ENCODE results near the gene STRA8.
A peak's percentile ranks its signal among the peaks of the same experiment; 100 is the strongest.
"Not testable (repeated sequence)": the region's sequence is repeated elsewhere in the genome, so short reads cannot be mapped to it uniquely, and the experiment has no call there.

STRA8 gene

DNA sequence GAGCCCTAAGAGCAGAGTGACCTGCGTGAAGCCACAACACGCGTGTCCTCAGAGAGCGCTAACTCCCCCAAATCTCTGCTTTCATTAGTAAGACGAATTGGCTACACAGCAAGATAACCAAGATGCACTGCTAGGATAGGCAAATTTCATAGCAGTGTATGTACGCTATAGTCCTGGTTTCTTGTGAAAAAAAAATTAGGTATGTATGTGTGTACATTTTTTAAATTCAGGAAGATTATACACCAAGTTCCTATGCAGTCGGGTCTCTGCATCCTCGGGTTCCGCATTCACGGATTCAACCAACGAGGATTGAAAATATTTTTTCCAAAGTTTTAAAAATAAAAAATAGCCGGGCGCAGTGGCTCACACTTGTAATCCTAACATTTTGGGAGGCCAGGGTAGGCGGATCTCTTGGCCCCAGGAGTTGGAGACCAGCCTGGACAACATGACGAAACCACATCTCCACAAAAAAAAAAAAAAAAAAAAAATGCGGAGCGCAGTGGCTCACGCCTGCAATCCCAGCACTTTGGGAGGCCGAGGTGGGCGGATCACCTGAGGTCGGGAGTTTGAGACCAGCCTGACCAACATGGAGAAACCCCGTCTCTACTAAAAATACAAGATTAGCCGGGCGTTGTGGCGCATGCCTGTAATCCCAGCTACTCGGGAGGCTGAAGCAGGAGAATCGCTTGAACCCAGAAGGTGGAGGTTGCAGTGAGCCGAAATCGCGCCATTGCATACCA lies 21.5 kb upstream of the STRA8 start:
- Mint-ChIP-seq H3K4me3 (peak overlapping the region; percentile 85), H3K4me1 (ENCODE audit: low read depth) (peaks cover 24% of the 10 kb centered on the region), H3K27ac (peak overlapping the region; percentile 73)
- not testable (repeated sequence) for H3K27me3 Mint-ChIP-seq (ENCODE audit: low read depth); H3K36me3 Mint-ChIP-seq (ENCODE audit: low read depth); H3K9me3 Mint-ChIP-seq

DNA sequence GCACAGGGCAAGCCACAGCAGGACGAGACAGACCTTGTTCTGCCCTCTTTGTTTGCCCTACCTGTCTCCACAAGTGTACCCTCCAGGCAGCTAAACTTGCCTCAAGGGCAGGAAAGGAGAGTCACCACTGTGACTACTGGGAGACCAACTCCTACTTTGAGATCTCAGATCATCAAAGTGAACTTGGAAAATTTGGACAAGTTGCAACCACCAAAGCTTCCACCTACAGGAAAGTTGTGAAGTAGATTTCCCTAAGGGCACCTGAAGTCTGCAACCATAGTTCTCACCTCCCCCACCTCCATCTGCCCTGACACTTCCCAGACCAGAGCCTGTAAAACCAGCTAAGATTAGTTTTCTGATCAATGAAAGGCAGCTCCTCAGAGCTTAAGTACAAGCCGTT lies 19.8 kb upstream of the STRA8 start:
- H3K27me3 Mint-ChIP-seq (ENCODE audit: low read depth), result no peaks in the 10 kb centered on the region
- no peak overlapping the region for H3K4me3 Mint-ChIP-seq
- H3K4me1 Mint-ChIP-seq (ENCODE audit: low read depth), result peaks cover 14% of the 10 kb centered on the region
- no peaks in the 10 kb centered on the region for H3K9me3 Mint-ChIP-seq
- peaks cover under 1% of the 10 kb centered on the region for H3K36me3 Mint-ChIP-seq (ENCODE audit: low read depth)
- no peak overlapping the region for H3K27ac Mint-ChIP-seq

DNA sequence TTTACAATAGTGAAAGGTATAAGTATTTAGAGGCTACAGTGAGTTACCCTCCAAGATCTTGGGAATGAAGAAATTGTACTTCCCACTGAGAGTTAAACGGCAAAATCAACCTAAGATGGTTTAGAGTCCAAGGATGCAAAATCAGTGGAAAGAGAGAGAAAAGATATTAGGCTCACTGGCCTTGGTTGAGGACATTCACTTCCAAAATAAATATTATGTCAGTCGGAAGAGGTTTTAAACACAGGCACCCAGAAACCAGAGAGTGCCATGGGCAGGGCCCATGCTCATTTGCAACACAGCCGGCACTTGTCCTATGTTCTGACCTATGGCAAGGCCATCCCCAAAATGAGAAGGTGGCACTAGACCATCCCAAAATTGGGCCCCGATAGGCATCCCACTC lies 18.5 kb upstream of the STRA8 start:
- Mint-ChIP-seq H3K4me3 (no peak overlapping the region), H3K4me1 (ENCODE audit: low read depth) (peaks cover 12% of the 10 kb centered on the region), H3K36me3 (ENCODE audit: low read depth) (no peaks in the 10 kb centered on the region), H3K9me3 (no peaks in the 10 kb centered on the region), H3K27me3 (ENCODE audit: low read depth) (peaks cover 5% of the 10 kb centered on the region), H3K27ac (no peak overlapping the region)

DNA sequence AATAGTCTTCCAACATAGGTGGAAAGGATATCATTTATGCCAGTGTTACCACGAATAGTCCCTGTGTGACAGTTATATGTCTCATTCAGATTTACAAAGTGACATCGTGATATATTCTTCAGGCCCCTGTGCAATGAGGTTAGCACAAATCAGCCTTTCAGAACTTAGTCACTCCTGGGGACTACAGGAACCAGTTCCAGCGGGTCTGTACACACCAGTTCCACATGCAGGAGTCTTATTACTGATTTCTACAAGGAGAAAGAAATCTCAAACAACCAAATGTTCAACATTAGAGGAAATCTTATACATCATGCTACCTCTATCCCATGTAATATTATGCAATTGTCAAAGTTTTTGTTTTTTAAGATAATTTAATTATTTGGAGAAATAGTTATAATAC lies 17.9 kb upstream of the STRA8 start:
- Mint-ChIP-seq H3K9me3 (no peaks in the 10 kb centered on the region), H3K36me3 (ENCODE audit: low read depth) (no peaks in the 10 kb centered on the region), H3K4me3 (no peak overlapping the region), H3K27me3 (ENCODE audit: low read depth) (peaks cover 6% of the 10 kb centered on the region), H3K27ac (no peak overlapping the region), H3K4me1 (ENCODE audit: low read depth) (peaks cover 7% of the 10 kb centered on the region)

DNA sequence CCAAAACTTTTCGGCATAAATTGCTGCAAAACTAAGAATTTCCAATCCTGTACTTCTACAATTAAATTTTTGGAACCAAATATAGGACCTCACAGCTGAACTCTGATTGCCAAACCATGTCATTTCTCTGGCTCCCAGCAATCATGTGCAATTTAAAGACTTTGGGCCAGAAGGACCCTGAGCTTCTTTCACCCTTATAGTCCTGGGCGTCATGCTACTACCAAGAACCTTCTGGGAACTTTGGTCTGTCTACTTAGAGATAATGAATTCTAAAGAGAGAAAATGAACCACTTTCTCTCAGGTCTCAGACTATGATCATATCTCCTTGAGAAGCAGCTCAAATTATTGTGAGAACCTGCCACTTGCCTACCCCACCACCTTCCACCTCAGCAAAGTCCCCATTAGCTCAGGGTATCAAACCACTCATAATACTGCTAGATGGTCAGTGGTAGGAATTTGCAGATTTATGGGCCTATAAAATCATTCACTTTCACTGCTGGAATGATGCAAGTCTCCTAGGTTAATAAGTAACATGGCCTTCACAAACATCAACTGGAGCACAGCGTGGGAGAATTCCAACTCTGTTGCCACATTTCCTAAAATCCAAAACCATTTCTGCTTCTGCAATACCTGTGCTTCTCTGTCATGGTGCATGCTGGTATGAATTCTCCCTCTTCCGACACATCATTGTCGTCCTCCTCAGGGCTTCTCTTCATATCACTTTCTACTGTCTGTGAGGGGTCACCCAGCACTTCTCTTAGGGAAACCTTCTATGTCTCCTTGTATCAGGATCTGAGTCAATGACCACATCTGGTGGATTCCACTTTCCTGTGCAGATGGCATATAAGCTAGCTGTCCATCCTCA lies 15.8 kb upstream of the STRA8 start:
- peaks cover 6% of the 10 kb centered on the region for H3K27me3 Mint-ChIP-seq (ENCODE audit: low read depth)
- no peaks in the 10 kb centered on the region for H3K36me3 Mint-ChIP-seq (ENCODE audit: low read depth)
- no peaks in the 10 kb centered on the region for H3K9me3 Mint-ChIP-seq
- no peak overlapping the region for H3K27ac Mint-ChIP-seq
- H3K4me1 Mint-ChIP-seq (ENCODE audit: low read depth), result no peaks in the 10 kb centered on the region
- H3K4me3 Mint-ChIP-seq, result no peak overlapping the region

DNA sequence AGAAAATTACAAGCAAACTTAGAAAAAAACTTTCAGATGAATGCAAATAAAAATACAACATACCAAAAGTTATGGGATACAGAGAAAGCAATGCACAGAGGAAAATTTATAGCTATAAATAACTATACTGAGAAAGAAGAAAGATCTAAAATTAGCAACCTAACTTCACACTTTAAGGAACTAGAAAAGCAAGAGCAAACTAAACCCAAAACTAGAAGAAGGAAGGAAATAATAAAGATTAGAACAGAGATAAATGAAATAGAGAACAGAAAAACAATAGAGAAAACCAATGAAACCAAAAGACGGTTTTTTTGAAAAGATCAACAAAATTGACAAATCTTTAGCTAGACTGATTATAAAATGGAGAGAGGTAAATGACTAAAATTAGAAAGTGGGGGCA lies 9.6 kb upstream of the STRA8 start:
- H3K4me3 Mint-ChIP-seq, result no peak overlapping the region
- H3K36me3 Mint-ChIP-seq (ENCODE audit: low read depth), result no peaks in the 10 kb centered on the region
- H3K27me3 Mint-ChIP-seq (ENCODE audit: low read depth), result peaks cover 6% of the 10 kb centered on the region
- H3K27ac Mint-ChIP-seq, result no peak overlapping the region
- H3K9me3 Mint-ChIP-seq, result no peaks in the 10 kb centered on the region
- H3K4me1 Mint-ChIP-seq (ENCODE audit: low read depth), result peaks cover 9% of the 10 kb centered on the region

DNA sequence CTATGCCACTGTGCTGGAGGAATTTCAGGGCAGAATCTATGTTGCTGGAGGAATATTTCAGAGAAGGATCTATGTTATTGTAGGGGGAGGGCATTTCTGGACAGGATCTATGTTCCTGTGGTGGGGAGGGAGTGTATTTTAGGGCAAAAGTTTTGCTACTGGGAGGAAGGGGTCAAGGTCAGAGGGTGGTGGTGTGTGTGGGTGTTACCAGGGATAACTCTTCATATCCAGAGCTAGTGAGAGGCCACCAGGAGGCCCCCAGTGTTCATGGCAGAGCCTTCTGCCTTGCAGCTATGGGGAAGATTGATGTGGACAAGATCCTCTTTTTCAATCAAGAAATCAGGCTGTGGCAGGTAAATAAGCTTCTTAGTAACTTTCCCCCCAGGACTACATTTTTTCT lies 2.0 kb upstream of the STRA8 start:
- Mint-ChIP-seq H3K27me3 (ENCODE audit: low read depth) (no peaks in the 10 kb centered on the region), H3K4me1 (ENCODE audit: low read depth) (peaks cover 4% of the 10 kb centered on the region), H3K9me3 (no peaks in the 10 kb centered on the region), H3K27ac (no peak overlapping the region), H3K36me3 (ENCODE audit: low read depth) (no peaks in the 10 kb centered on the region), H3K4me3 (no peak overlapping the region)

DNA sequence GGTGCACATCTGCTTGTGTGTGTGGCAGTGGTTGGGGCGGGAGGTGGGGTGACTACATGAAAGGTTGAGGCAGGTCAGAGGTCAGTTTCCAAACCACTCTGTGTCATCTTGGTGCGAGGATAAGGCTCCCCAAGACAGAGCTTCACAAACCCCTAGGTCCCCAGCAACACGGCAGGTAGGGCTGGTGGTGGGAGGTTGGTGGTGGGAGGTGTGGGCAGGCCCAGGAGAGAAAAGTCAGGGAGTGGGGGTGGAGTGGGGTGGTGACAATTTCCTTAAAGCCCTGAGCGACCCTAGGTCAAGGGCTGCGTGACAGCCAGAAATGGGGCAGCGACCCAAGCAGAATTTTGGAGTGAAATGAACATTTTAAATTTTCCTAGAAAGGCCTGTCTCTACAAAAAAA lies 1.6 kb upstream of the STRA8 start:
- no peak overlapping the region for H3K27ac Mint-ChIP-seq
- no peaks in the 10 kb centered on the region for H3K9me3 Mint-ChIP-seq

DNA sequence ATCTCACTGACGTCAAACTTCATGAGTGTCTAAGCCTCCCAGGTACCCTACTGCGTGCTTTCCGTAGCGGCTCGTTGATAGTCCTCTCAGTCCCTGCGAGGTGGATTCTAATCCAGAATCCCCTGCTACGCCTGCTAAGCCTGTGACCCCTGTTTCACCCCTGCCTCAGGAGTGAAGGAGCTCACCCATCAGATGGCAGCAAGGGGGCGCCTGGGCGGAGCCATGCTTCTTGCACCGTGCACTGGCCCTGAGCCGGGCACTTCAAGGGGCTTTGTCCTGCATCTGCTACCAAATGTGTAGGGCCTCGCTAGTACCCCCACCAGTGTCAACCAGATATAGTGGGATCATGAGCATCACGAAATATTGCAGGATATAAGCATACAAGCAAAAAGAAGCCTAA lies 918 bp upstream of the STRA8 start:
- Mint-ChIP-seq H3K9me3 (no peaks in the 10 kb centered on the region), H3K36me3 (ENCODE audit: low read depth) (no peaks in the 10 kb centered on the region), H3K27me3 (ENCODE audit: low read depth) (no peaks in the 10 kb centered on the region), H3K27ac (no peak overlapping the region), H3K4me1 (ENCODE audit: low read depth) (peaks cover 8% of the 10 kb centered on the region), H3K4me3 (no peak overlapping the region)

More for the DNA sequence above, 1.6 kb upstream of the STRA8 start:
- H3K36me3 Mint-ChIP-seq (ENCODE audit: low read depth), result no peaks in the 10 kb centered on the region
- no peak overlapping the region for H3K4me3 Mint-ChIP-seq
- no peaks in the 10 kb centered on the region for H3K27me3 Mint-ChIP-seq (ENCODE audit: low read depth)
- peaks cover 8% of the 10 kb centered on the region for H3K4me1 Mint-ChIP-seq (ENCODE audit: low read depth)

DNA sequence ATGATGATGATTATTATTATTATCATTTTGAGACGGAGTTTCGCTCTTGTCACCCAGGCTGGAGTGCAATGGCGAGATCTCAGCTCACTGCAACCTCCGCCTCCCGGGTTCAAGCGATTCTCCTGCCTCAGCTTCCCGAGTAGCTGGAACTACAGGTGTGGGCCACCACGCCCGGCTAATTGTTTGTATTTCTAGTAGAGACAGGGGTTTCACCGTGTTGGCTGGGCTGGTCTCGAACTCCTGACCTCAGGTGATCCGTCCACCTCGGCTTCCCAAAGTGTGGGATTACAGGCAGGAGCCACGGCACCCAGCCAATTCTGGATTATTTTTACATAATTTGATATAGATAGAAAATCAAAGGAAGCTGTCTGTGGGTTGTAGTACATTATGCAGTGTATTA lies 457 bp downstream of the STRA8 start:
- H3K36me3 Mint-ChIP-seq (ENCODE audit: low read depth); H3K4me1 Mint-ChIP-seq (ENCODE audit: low read depth); H3K27me3 Mint-ChIP-seq (ENCODE audit: low read depth); H3K4me3 Mint-ChIP-seq; H3K27ac Mint-ChIP-seq; H3K9me3 Mint-ChIP-seq: not testable (repeated sequence)

DNA sequence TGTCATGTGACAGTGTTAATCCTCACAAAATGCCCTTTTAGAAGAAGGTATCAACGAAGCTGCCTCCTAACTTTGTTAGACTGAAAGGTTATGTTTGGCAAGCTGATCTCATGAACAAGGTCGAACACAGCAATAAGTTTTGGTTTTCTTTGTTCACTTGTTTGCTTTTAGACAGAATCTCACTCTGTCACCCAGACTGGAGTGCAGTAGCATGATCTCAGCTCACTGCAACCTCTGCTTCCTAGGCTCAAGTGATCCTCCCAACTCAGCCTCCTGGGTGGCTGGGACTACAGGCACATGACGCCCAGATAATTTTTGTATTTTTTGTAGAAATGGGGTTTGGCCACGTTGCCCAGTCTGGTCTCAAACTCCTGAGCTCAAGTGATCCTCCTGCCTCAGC lies 1.1 kb downstream of the STRA8 start:
- H3K4me1 Mint-ChIP-seq (ENCODE audit: low read depth), result peaks cover 8% of the 10 kb centered on the region
- H3K27me3 Mint-ChIP-seq (ENCODE audit: low read depth), result no peaks in the 10 kb centered on the region
- no peak overlapping the region for H3K27ac Mint-ChIP-seq
- no peaks in the 10 kb centered on the region for H3K9me3 Mint-ChIP-seq
- H3K4me3 Mint-ChIP-seq, result no peak overlapping the region
- H3K36me3 Mint-ChIP-seq (ENCODE audit: low read depth), result no peaks in the 10 kb centered on the region

DNA sequence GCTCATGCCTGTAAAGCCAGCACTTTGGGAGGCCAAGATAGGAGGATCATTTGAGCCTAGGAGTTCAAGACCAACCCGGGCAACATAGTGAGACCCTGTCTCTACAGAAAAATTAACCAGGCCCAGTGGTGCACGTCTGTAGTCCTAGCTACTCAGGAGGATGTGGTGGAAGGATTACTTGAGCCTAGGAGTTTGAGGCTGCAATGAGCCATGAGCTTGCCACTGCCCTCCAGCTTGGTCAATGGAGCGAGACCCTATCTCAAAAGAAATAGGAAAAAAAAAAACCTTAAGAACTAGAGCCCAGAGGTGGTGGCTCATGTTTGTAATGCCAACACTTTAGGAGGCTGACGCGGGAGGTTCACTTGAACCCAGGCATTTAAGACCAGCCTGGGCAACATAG lies 2.2 kb downstream of the STRA8 start:
- Mint-ChIP-seq H3K27me3 (ENCODE audit: low read depth) (no peaks in the 10 kb centered on the region), H3K27ac (no peak overlapping the region), H3K4me1 (ENCODE audit: low read depth) (peaks cover 8% of the 10 kb centered on the region), H3K4me3 (no peak overlapping the region), H3K36me3 (ENCODE audit: low read depth) (no peaks in the 10 kb centered on the region), H3K9me3 (no peaks in the 10 kb centered on the region)

DNA sequence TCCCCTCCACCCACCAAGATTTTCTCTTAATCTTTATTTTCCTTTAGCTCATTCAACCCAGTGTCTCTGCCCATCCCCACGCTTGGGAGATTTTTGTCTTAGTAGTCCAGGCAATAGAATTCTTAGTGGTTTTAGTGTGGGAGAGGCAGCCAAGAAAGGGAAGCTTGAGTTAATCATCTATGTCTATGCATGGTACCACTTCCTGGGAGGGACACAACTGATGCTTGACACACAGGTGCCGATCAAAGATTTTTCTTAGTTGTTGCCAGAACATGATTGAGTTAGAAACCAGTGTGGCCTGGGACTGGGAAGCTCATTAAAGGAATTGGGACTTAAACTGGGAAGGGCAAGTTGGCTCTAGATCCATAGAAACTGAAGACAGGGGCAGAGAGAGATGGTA lies 3.1 kb downstream of the STRA8 start:
- H3K9me3 Mint-ChIP-seq, result no peaks in the 10 kb centered on the region
- H3K36me3 Mint-ChIP-seq (ENCODE audit: low read depth), result no peaks in the 10 kb centered on the region
- H3K4me3 Mint-ChIP-seq, result no peak overlapping the region
- peaks cover 8% of the 10 kb centered on the region for H3K4me1 Mint-ChIP-seq (ENCODE audit: low read depth)
- peaks cover 1% of the 10 kb centered on the region for H3K27me3 Mint-ChIP-seq (ENCODE audit: low read depth)
- peak overlapping the region; percentile 22 for H3K27ac Mint-ChIP-seq

DNA sequence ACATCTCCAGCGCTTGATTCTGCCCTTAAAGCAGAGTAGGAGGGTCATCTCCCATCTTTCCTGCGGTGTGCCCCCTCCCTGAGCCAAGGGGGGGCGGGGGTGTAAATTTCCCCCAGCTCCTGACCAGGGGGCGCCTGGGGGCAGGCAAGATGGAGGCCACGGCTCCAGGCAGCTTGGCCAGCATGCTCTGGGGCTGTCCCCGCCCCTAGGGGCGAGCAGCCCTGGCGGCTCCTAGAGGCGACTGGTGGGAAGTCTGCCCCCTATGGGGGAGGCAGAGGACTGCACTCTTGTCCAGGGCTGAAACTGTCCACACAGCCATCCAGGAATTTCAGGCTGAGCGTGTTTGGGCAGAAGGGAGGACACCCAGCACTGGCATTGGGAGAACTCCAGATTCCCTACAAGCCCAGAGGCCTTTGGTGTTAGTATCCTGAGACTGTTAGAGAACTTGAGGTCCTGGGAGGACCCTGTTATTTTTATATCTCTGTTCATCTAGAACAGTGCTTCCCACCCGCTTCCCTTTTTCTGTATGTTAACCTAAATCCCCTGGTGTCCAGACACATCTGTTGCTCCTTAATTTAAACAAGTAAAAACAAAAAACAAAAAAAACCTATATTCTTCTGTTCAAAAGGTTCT lies 4.6 kb downstream of the STRA8 start:
- Mint-ChIP-seq H3K27ac (no peak overlapping the region), H3K9me3 (no peaks in the 10 kb centered on the region), H3K27me3 (ENCODE audit: low read depth) (peaks cover 4% of the 10 kb centered on the region), H3K4me3 (no peak overlapping the region), H3K36me3 (ENCODE audit: low read depth) (no peaks in the 10 kb centered on the region), H3K4me1 (ENCODE audit: low read depth) (peaks cover 8% of the 10 kb centered on the region)

DNA sequence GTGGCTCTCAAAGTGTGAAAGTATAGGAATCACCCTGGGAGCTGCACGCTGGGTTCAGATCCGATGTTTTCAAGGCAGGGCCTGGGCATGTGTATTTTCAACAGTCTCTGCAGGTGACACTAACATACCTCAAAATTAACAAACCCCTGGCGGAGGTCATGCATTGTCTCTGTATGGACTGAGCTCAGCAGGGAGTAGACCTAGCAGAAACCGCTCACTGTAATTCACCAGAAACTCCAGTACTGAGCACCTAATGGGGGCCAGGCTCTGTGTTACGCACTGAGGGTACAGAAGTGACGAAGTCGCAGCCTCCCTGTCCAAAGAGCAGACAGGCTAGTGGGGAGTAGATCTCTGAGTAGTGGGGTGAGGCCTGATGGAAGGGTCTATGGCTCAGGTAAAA lies 5.6 kb downstream of the STRA8 start:
- H3K27ac Mint-ChIP-seq, result no peak overlapping the region
- H3K9me3 Mint-ChIP-seq, result no peaks in the 10 kb centered on the region
- H3K4me3 Mint-ChIP-seq, result no peak overlapping the region
- peaks cover 8% of the 10 kb centered on the region for H3K4me1 Mint-ChIP-seq (ENCODE audit: low read depth)
- H3K27me3 Mint-ChIP-seq (ENCODE audit: low read depth), result peaks cover 4% of the 10 kb centered on the region
- no peaks in the 10 kb centered on the region for H3K36me3 Mint-ChIP-seq (ENCODE audit: low read depth)
